Heart right ventricle (tissue), 16 donors: ENCODE results near the gene CCDC183. TPM values are rescaled to one million over a fixed set of nuclear protein-coding genes. Genes with fewer than 3 reads are reported as not detected.
"Not testable (repeated sequence)": the region's sequence is repeated elsewhere in the genome, so short reads cannot be mapped to it uniquely, and the experiment has no call there.

ENCODE experiments used
- ATAC-seq, 8 donors: fragments of 200-7000 bp; cut with Tn5 transposase; one replicate each; pipeline ENCODE4 v1.9.1; 2020; ENCODE audit warnings: mild to moderate bottlenecking in 8 of 8, moderate library complexity in 8 of 8, moderate number of reproducible peaks in 1 of 8
- DNase-seq, 2 donors: peaks; one replicate each; pipeline ENCODE4 v3.0.0-alpha.2; 2020
- H3K27ac ChIP-seq, 10 donors: fragments of 200-600 bp; sonication (generic) in 2 of 10; one replicate each; pipeline versions ENCODE4 v1.5.0 to v1.8.0; 2020 to 2022; ENCODE audit warnings: mild to moderate bottlenecking in 3 of 10
- H3K27me3 ChIP-seq, 7 donors: fragments of 200-600 bp; one replicate each; pipeline ENCODE4 v1.8.0; 2021 to 2022; ENCODE audit warnings: mild to moderate bottlenecking in 2 of 7
- H3K36me3 ChIP-seq, 9 donors: fragments of 200-600 bp; sonication (generic) in 1 of 9; one replicate each; pipeline versions ENCODE4 v1.5.0 to v1.8.0; 2020 to 2022; ENCODE audit warnings: mild to moderate bottlenecking in 2 of 9
- H3K4me1 ChIP-seq, 9 donors: fragments of 200-600 bp; sonication (generic) in 1 of 9; one replicate each; pipeline versions ENCODE4 v1.5.0 to v1.8.0; 2020 to 2022; ENCODE audit warnings: mild to moderate bottlenecking in 4 of 9
- H3K4me3 ChIP-seq, 10 donors: fragments of 200-600 bp; sonication (generic) in 2 of 10; one replicate each; pipeline versions ENCODE4 v1.5.0 to v1.8.0; 2020 to 2022; ENCODE audit warnings: mild to moderate bottlenecking in 7 of 10, moderate library complexity in 2 of 10
- H3K9me3 ChIP-seq, 11 donors: fragments of 200-600 bp in 10 of 11; sonication (generic) in 2 of 11; one replicate each; pipeline versions ENCODE4 v1.5.0 to v1.8.0; 2013 to 2022; ENCODE audit warnings: mild to moderate bottlenecking in 2 of 11, control low read depth in 1 of 11, moderate library complexity in 1 of 11
- CTCF ChIP-seq, 9 donors: fragments of 200-600 bp; sonication (generic) in 2 of 9; IDR thresholded peaks; one replicate each; pipeline versions ENCODE4 v1.5.0 to v1.8.0; 2021 to 2022; ENCODE audit warnings: antibody characterized with exemption in 9 of 9, mild to moderate bottlenecking in 5 of 9, moderate library complexity in 1 of 9
- WGBS, 2 donors: extraction: QIAGEN DNeasy Blood & Tissue Kit; methylation state at CpG; one replicate each; pipeline ENCODE4 v1.1.7; 2013; ENCODE audit warnings: inconsistent platforms in 1 of 2; 5-methylcytosine and 5-hydroxymethylcytosine counted together
- intact Hi-C, 10 donors: fragments of 100-400 bp; cut with DNase I; formaldehyde crosslinking; loops; one replicate each; pipeline versions ENCODE4 v1.11.1 to v1.14.2; 2022
- polyA plus RNA-seq, 2 donors: library from polyadenylated mRNA; stranded (reverse); fragments of 200-250 nt; gene quantifications; one replicate each; pipeline ENCODE4 v1.2.3, GENCODE V29; 2013
- total RNA-seq, 10 donors: library from RNA; stranded (reverse); fragmentation: NEBNext Ultra II Directional in 3 of 10; extraction: Animal tissue kit (Norgen Biotek cat#: 25700) in 3 of 10; gene quantifications; one replicate each; pipeline versions ENCODE4 v1.2.1 to v1.2.4, GENCODE V29; 2021 to 2023
- donor health status: Arrhythmogenic right ventricular cardiomyopathy.
- donor health status: ischemic (EF 13 %, LVEDD 7.1; RV severe dilation, severe dysfunction).
- donor health status: healthy with polysubstance abuse.
- donor health status: DM: no; HTN: yes; CAD: no.
- donor health status: DM: no; HTN: no; CAD: no.
- donor health status: ischemic (EF 25% LVEDD 6.9; RV normal size, moderate dysfunction).
- donor health status: ischemic (EF 25% LVEDD 5.7; RV mildly dilated, moderate dysfunction).
- donor health status: healthy.
- donor health status: DM: yes; HTN: yes; CAD: no.
- donor health status: Ischemic cardiomyopathy.
- donor health status: ischemic (EF 35%, LVEDD 5.7; RV mildly dilated, moderate dysfunction).
- donor health status: nonischemic (EF 11% LVEDD 7.7; RV severe dilation, severe dysfunction).
- donor health status: DM: yes; HTN: yes; CAD: no.
- donor health status: PGD.
- donor health status: ischemic (EF 29% LVEDD 5.4; RV normal size, mild dysfunction).
- donor health status: nonischemic (EF 23%, LVEDD 6.1; RV moderate dilation, normal function).

The CCDC183 gene
- total and polyA plus RNA-seq, 12 donors: 0.49 to 9.2 (median 1.1) TPM

DNA sequence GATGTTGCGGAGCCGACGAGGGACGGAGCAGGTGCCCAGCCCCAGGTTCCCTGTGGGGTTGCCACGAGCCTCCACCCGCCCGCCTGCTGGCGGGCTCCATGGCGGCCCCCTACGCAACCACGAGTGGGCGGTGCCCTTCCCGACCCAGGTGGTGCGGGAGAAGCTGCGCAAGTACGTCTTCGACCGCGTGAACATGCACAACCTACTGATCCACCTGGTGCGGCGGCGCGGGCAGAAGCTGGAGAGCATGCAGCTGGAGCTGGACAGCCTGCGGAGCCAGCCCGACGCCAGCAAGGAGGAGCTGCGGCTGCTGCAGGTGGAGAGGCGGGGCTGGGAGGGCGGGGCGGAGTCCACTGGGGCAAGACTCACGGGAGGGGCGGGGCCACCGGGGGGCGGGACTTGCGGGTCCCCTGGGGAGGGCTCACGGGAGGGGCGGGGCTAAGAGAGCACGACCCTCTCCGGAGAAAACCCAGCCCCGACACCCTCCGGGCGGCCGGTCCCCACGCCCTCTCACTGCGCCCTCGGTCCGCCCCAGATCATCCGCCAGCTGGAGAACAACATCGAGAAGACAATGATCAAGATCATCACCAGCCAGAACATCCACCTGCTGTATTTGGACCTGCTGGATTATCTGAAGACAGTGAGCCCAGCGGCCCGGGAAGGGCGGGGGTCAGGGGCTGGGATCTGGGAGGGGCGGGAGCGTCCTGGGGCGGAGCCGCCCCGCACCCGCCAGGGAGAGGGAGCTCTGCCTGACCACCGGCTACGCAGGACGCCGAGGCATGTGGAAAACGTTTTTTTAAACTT, 3.9 kb downstream of the CCDC183 start:
- intact Hi-C loops: loop anchor here in 1 of 10 donors (10.0 kb wide), 1 partner anchor 45 kb away; the partner anchor contains the start of genes AJM1 and PHPT1
- H3K9me3 ChIP-seq: no peaks in the 10 kb centered on the region
- peak overlapping the region; percentile 18 to 54 (median 50) for H3K4me3 ChIP-seq
- peak overlapping the region in 6 of 10 donors; percentile 10 to 66 (median 29) for H3K27ac ChIP-seq
- whole genome bisulfite sequencing, 2 donors: 1 to 2% methylated on average over 57 to 63 of the region's 63 CpGs
- H3K27me3 ChIP-seq: peaks cover 0 to 61% (median 42%) of the 10 kb centered on the region in 7 donors
- peak; percentile 77 to 87 for DNase-seq
- peak; percentile 64 to 85 (median 80) for ATAC-seq
- H3K4me1 ChIP-seq: peaks cover 17 to 63% (median 48%) of the 10 kb centered on the region in 9 donors
- TF ChIP-seq CTCF (IDR thresholded peaks at IDR 0.05): no peak
- H3K36me3 ChIP-seq: no peaks in the 10 kb centered on the region

GRCh38 chr9:136802321-136802720, 6.2 kb downstream of the CCDC183 start:
- Histone ChIP-seq H3K27ac (no peak overlapping the region), H3K27me3 (peaks cover 0 to 53% (median 42%) of the 10 kb centered on the region in 7 donors), H3K4me1 (peaks cover 12 to 53% (median 40%) of the 10 kb centered on the region in 9 donors), H3K9me3 (no peaks in the 10 kb centered on the region), H3K4me3 (no peak overlapping the region), H3K36me3 (peaks cover 0 to 3% (median 0%) of the 10 kb centered on the region in 9 donors)
- TF ChIP-seq CTCF (IDR thresholded peaks at IDR 0.05): no peak
- 74 to 78% methylated on average over 6 of the region's 6 CpGs for WGBS, 2 donors
- DNase-seq: no peak
- intact Hi-C loops: no loop called here
- ATAC-seq: no peak

DNA sequence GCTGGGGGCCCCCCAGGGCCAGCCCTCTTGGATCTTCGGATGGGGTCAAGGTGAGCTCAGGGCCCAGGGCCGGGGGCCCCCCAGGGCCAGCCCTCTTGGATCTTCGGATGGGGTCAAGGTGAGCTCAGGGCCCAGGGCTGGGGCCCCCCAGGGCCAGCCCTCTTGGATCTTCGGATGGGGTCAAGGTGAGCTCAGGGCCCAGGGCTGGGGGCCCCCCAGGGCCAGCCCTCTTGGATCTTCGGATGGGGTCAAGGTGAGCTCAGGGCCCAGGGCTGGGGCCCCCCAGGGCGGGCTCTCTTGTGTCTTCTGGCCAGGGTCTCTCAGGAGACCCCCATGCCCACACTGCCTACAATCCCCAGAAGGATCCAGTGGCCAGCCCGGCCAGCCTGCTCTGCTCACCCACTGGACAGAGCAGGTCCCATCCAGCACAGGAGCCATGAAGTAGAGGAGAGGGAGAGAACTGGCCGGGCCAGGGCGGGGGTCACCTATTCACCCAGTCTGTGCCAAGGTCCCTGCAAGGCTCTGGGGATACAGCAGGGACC, 6.9 kb downstream of the CCDC183 start:
- Histone ChIP-seq H3K4me1 (peaks cover 9 to 48% (median 36%) of the 10 kb centered on the region in 9 donors), H3K27me3 (peaks cover 0 to 45% (median 36%) of the 10 kb centered on the region in 7 donors)
- H3K27ac ChIP-seq, H3K36me3 ChIP-seq, intact Hi-C loops, H3K4me3 ChIP-seq, H3K9me3 ChIP-seq, ATAC-seq, DNase-seq: not testable (repeated sequence)
- 96% methylated on average over 6 to 8 of the region's 9 CpGs for WGBS, 2 donors

DNA sequence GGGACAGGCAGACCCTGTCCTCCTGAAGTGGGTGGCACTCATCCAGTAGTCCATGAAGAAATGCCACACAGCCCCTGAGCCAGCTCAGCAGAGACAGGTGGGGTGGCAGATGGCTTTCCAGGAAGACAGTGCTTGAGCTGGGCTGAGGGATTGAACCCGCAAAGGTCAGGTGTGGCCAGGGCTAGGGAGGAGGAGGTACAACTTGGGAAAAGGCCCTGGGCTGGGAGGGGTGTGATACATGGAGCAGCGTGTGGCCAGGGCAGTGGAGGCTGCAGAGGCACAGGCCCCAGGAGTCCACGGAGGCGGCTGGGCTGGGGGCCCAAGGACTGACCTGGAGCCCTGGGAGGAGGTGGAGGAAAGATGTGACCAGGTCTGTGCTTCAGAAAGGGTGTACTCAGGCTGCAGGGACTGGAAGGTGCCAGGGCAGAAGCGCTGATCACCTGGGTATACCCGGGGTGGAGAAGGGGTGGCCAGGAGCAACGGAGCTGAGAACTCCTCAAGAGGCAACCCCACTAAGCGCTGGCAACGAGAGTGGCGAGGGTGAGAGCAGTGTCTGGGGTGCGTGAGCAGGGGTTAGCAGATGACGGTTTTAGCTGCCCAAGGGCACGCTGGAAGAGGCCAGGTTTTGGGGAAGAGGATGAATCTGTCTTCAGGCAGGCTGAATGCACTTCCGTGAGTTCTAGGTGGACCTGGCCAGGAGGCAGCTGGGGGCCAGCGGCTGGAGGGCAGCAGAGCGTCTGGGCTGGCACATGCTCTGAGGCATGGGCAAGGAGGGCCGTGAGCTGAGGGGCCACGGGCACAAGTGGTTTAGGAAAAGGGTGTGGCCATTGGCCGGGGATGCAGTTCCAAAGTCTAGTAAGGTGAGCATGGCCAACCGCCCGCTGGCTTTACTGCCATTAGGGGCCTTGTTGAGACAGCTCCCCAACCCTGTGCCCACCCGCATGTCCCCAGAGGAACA, 7.7 kb downstream of the CCDC183 start:
- H3K4me3 ChIP-seq: no peak overlapping the region
- peaks cover 0 to 38% (median 28%) of the 10 kb centered on the region in 7 donors for H3K27me3 ChIP-seq
- ATAC-seq (no peak), DNase-seq (no peak)
- no peak overlapping the region for H3K27ac ChIP-seq
- 91 to 97% methylated on average over 22 of the region's 22 CpGs for WGBS, 2 donors
- peaks cover 0 to 3% (median 0%) of the 10 kb centered on the region in 9 donors for H3K36me3 ChIP-seq
- no peak for TF ChIP-seq CTCF (IDR thresholded peaks at IDR 0.05)
- H3K9me3 ChIP-seq: no peaks in the 10 kb centered on the region
- H3K4me1 ChIP-seq: peaks cover 9 to 48% (median 39%) of the 10 kb centered on the region in 9 donors
- intact Hi-C loops: no loop called here
